Measurements from ENCODE around the gene ZNF652.
A peak's percentile ranks its signal among the peaks of the same experiment; 100 is the strongest.
"Not testable (repeated sequence)": the region's sequence is repeated elsewhere in the genome, so short reads cannot be mapped to it uniquely, and the experiment has no call there.

The ZNF652 gene

GRCh38 chr17:49267912-49268311 lies 94.1 kb downstream of the ZNF652 start:
- no peaks in the 10 kb centered on the region for H3K27me3 ChIP-seq (ENCODE audit: insufficient read depth, poor library complexity, severe bottlenecking)
- no peak overlapping the region for H3K4me3 ChIP-seq (ENCODE audit: severe bottlenecking)
- peaks cover 3% of the 10 kb centered on the region for H3K4me1 ChIP-seq (ENCODE audit: insufficient read depth, poor library complexity, severe bottlenecking)
- TF ChIP-seq CTCF (IDR thresholded peaks at IDR 0.05; ENCODE audit: poor library complexity, severe bottlenecking), result no peak
- H3K27ac ChIP-seq (ENCODE audit: poor library complexity, severe bottlenecking), result no peak overlapping the region
- no peak for DNase-seq (ENCODE audit: low spot score)
- H3K9me3 ChIP-seq (ENCODE audit: severe bottlenecking), result no peaks in the 10 kb centered on the region
- H3K36me3 ChIP-seq (ENCODE audit: low read depth), result no peaks in the 10 kb centered on the region
- ATAC-seq (ENCODE audit: low read depth), result no peak

GRCh38 chr17:49266233-49266632 lies 95.8 kb downstream of the ZNF652 start:
- TF ChIP-seq CTCF (IDR thresholded peaks at IDR 0.05; ENCODE audit: poor library complexity, severe bottlenecking), result no peak
- ATAC-seq (ENCODE audit: low read depth) (peak; percentile 59; the same call in 1 of the 3 replicates), DNase-seq (ENCODE audit: low spot score) (no peak)
- Histone ChIP-seq H3K27me3 (ENCODE audit: insufficient read depth, poor library complexity, severe bottlenecking) (no peaks in the 10 kb centered on the region), H3K4me1 (ENCODE audit: insufficient read depth, poor library complexity, severe bottlenecking) (peaks cover 3% of the 10 kb centered on the region), H3K27ac (ENCODE audit: poor library complexity, severe bottlenecking) (no peak overlapping the region), H3K36me3 (ENCODE audit: low read depth) (no peaks in the 10 kb centered on the region), H3K9me3 (ENCODE audit: severe bottlenecking) (no peaks in the 10 kb centered on the region), H3K4me3 (ENCODE audit: severe bottlenecking) (no peak overlapping the region)

- not testable (repeated sequence) for H3K4me1 ChIP-seq (ENCODE audit: insufficient read depth, poor library complexity, severe bottlenecking); H3K9me3 ChIP-seq (ENCODE audit: severe bottlenecking); H3K27ac ChIP-seq (ENCODE audit: poor library complexity, severe bottlenecking); H3K27me3 ChIP-seq (ENCODE audit: insufficient read depth, poor library complexity, severe bottlenecking); H3K36me3 ChIP-seq (ENCODE audit: low read depth); H3K4me3 ChIP-seq (ENCODE audit: severe bottlenecking); DNase-seq (ENCODE audit: low spot score); ATAC-seq (ENCODE audit: low read depth)
These were observed 100.5 kb downstream of the ZNF652 start for GRCh38 chr17:49261540-49261939.

- Histone ChIP-seq H3K4me3 (ENCODE audit: severe bottlenecking) (peak overlapping the region; percentile 45), H3K27me3 (ENCODE audit: insufficient read depth, poor library complexity, severe bottlenecking) (no peaks in the 10 kb centered on the region), H3K36me3 (ENCODE audit: low read depth) (no peaks in the 10 kb centered on the region), H3K9me3 (ENCODE audit: severe bottlenecking) (no peaks in the 10 kb centered on the region), H3K4me1 (ENCODE audit: insufficient read depth, poor library complexity, severe bottlenecking) (no peaks in the 10 kb centered on the region), H3K27ac (ENCODE audit: poor library complexity, severe bottlenecking) (no peak overlapping the region)
- DNase-seq (ENCODE audit: low spot score) (no peak), ATAC-seq (ENCODE audit: low read depth) (no peak)
- TF ChIP-seq CTCF (IDR thresholded peaks at IDR 0.05; ENCODE audit: poor library complexity, severe bottlenecking), result no peak
These were observed 101.2 kb downstream of the ZNF652 start for GRCh38 chr17:49260817-49261291.

GRCh38 chr17:49260011-49260816 lies 101.8 kb downstream of the ZNF652 start:
- Histone ChIP-seq H3K4me3 (ENCODE audit: severe bottlenecking) (peak overlapping the region; percentile 45), H3K36me3 (ENCODE audit: low read depth) (no peaks in the 10 kb centered on the region), H3K27ac (ENCODE audit: poor library complexity, severe bottlenecking) (peak overlapping the region; percentile 5), H3K9me3 (ENCODE audit: severe bottlenecking) (no peaks in the 10 kb centered on the region), H3K27me3 (ENCODE audit: insufficient read depth, poor library complexity, severe bottlenecking) (no peaks in the 10 kb centered on the region), H3K4me1 (ENCODE audit: insufficient read depth, poor library complexity, severe bottlenecking) (no peaks in the 10 kb centered on the region)
- peak; percentile 85 for ATAC-seq (ENCODE audit: low read depth)
- no peak for DNase-seq (ENCODE audit: low spot score)
- no peak for TF ChIP-seq CTCF (IDR thresholded peaks at IDR 0.05; ENCODE audit: poor library complexity, severe bottlenecking)
